GM18520 (cell line): ENCODE measurements around the gene NDUFA3.
"Not testable (repeated sequence)": the region's sequence is repeated elsewhere in the genome, so short reads cannot be mapped to it uniquely, and the experiment has no call there.

ENCODE experiments used
- ATAC-seq: cut with Tn5 transposase; IDR thresholded peaks from one replicate; pipeline ENCODE4 v1.9.1; 2021; ENCODE audit not compliant: unreplicated experiment

NDUFA3 gene

DNA sequence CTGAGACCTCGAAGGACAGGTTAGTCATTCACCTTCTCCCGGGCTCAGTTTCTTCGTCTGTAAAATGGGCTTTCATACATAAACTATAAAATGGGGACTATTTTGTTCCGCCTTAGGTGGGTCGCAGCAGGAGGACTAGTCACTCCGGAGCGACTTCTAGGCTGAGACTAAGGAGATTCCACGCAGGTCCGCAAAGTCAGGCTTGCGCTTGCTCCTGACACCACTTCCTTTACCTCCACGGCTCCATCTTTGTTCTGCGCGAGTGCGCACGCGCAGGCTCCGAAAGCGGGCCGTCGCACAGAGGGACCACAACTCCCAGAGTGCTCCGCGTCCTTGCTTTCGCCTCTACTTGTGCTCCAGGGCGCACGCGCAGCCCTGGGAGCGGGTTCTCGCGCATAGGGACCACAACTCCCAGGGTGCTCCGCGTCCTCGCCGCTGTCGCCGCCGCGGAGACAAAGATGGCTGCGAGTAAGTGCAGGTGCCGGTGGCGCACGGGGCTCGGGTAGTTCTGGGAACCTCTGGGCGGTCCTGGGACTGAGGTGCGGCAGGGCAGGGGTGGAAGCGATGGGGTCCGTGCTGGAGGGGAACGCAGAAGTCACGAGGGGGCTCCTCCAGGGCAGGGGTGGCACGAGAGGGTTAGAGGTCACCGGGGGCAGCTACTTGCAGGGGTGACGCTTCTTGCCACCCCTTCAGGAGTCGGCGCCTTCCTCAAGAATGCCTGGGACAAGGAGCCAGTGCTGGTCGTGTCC lies at the start of gene NDUFA3:
Gene NDUFA3, plus strand, starts transcription at position 435 of the 749 bp plus-strand sequence. Its CDS starts 24 bp downstream, at position 459.
- ATAC-seq = peak; percentile 98

GRCh38 chr19:54062643-54063042 lies 40.0 kb upstream of the NDUFA3 start:
- no peak for ATAC-seq

DNA sequence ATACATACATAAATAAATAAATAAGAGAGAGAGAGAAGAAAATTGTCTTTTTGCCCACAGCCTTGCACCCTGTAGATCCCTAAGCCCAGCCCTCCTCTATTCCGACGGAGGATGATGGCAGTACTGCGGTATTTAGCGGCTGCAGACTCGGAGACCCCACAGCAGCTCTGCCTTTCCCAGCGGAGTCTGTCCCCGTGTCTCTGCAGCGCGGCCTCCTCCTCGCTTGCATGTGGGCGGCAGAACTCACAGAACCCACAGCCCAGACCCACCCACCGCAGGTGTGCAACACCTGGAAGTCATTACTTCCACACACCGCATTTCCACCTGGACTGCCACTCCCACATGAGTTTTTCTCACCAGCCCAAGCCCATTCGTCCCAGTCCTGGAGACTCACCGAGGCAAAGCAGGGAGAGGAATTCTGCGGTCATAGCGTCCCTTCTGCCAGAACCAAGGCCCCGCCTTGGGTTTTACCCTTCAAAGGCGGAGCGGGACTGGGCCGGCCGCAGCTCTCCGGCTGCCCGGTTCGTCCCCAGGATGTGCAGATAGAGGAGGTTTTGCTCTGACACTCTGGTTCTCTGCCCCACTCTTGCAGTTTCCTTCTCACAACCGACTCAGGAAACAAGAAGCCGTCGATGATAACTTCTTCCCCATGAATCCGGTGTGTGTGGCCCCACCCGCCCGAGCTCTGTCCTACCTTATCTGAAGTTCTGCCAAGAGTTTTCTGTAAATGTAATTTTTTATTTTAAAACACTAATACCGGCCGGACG lies 39.1 kb upstream of the NDUFA3 start, which contains the start of gene VSTM1:
Gene VSTM1, minus strand, starts transcription at position 548 of the 767 bp plus-strand sequence. Its CDS starts 120 bp downstream, at position 428.
- ATAC-seq = no peak

GRCh38 chr19:54069470-54069869 lies 33.2 kb upstream of the NDUFA3 start:
- ATAC-seq = no peak

DNA sequence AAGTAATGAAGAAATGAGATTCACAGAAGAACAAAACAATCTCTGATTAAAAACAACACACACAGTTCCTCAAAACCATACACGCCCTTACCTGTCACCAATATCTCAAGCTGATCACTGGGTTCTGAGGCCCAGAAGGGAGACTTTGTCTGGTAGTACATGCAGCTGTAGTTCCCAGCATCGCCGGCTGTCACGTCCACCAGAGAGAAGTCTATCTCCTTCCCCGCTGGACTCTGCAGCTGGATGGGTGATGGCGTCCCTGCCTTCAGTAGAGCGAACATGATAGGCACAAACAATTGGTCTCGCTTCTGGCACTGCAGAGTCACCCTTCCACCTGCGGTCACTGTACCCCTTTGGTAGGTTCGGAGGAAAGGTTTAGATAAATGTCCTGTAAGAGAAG lies 28.8 kb upstream of the NDUFA3 start:
- ATAC-seq = no peak

DNA sequence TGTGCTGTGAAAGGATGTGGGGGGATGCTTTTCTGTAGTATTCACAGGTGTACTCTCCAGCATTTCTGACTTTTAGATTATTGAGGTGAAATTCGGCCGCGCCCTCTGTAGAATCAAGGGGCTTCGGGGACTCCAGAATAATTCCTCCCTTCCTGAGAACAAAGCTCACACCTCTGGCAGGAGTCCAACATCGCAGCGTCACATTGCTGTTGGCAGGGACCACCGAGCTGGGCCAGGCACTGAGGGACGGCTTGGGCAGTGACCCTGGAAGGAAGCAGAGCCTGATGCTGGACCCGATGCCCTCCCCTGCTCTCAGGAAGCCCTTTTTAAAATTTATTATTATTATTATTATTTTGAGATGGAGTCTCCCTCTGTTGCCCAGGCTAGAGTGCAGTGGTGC lies 27.8 kb upstream of the NDUFA3 start:
- no peak for ATAC-seq

- no peak for ATAC-seq
Measured at GRCh38 chr19:54077334-54077733, 25.3 kb upstream of the NDUFA3 start.

- ATAC-seq = no peak
Measured at GRCh38 chr19:54081032-54081431, 21.6 kb upstream of the NDUFA3 start, which contains the start of gene TARM1. TARM1 (minus strand) TSS chr19:54081365; CDS start chr19:54081340, 25 bp downstream.

- no peak for ATAC-seq
Measured at GRCh38 chr19:54084410-54084809, 18.2 kb upstream of the NDUFA3 start.

DNA sequence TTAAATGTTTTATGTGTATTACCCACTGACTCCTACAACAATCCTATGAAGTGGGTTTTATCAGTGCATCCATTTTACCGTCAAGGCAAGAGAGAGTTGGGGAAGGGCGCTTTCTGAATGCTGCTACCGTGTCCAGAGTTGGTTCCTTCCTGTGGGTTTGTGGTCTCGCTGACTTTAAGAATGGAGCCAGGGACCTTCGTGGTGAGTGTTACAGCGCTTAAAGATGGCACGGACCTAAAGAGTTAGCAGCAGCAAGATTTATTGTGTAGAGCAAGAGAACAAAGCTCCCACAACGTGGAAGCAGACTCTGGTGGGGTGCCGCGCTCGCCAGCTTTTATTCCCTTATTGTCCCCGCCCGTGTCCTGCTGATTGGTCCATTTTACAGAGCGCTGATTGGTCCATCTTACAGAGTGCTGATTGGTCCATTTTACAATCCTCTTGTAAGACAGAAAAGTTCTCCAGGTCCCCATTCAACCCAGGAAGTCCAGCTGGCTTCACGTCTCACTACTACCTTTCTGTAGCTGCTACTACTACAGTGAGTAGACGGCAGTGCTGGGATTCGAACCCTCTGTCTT lies 8.1 kb upstream of the NDUFA3 start:
- no peak for ATAC-seq

- no peak for ATAC-seq
Measured at GRCh38 chr19:54095136-54095858, 7.4 kb upstream of the NDUFA3 start.

- ATAC-seq = not testable (repeated sequence)
Measured at GRCh38 chr19:54095859-54096616, 6.6 kb upstream of the NDUFA3 start.

DNA sequence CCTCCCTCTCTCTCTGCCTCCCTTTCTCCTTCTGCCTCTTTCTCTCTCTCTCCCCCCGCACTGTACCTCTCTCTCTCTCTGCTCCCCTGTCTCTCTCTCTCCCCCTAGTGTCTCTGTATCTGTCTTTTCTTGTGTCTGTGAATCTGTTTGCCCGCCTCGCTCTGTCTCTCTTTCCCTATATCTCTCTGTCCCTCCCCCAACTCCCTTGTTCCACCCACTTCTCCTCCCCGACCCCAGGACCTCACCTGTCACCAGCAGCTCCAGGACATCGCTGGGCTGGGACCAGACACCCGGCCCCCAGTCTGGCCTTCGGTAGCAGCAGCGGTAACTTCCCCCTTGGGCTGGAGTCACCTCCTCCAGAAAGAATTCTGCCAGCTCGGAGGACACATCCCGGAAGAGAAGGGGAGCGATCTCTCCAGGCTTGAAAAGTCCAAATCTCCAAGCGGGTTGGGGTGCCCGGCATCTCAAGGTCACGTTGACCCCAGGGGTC lies 6.0 kb upstream of the NDUFA3 start:
- ATAC-seq = no peak

GRCh38 chr19:54099190-54099902 lies 3.3 kb upstream of the NDUFA3 start:
- ATAC-seq = no peak

DNA sequence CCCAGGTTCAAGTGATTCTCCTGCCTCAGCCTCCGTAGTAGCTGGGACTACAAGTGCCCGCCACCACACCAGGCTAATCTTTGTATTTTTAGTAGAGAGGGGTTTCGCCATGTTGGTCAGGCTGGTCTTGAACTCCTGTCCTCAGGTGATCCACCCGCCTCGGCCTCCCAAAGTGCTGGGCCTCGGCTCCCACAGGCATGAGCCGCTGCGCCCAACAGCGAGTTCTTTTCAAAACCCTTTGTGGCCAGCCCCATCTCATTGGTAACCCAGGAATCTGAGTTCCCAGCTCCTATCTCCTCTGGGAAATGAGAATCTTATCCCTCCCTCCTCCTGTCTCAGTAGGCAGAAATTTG lies 2.8 kb upstream of the NDUFA3 start:
- ATAC-seq = not testable (repeated sequence)

GRCh38 chr19:54100561-54100960 lies 2.1 kb upstream of the NDUFA3 start, which contains the start of gene OSCAR:
OSCAR (minus strand) TSS chr19:54100803; CDS start chr19:54100792, 11 bp downstream.
- no peak for ATAC-seq

GRCh38 chr19:54104998-54105715 lies 2.5 kb downstream of the NDUFA3 start:
- no peak for ATAC-seq

GRCh38 chr19:54105796-54106195 lies 3.1 kb downstream of the NDUFA3 start:
- no peak for ATAC-seq

- ATAC-seq = no peak
Measured at GRCh38 chr19:54106716-54107115, 4.1 kb downstream of the NDUFA3 start.
